HFF-Myc (cell line): ENCODE data around the gene ARID4A.

Experiments
- DNase-seq: peaks from one replicate; pipeline ENCODE4 v3.0.0-alpha.2; 2011; ENCODE audit warnings: low read depth; ENCODE audit errors: extremely low read depth
- H3K4me3 ChIP-seq: replicated peaks from 2 replicates; pipeline ENCODE4 v1.5.1; 2011; ENCODE audit warnings: low read depth, mild to moderate bottlenecking, control low read depth, low read length
- TF ChIP-seq, protein P1 (sequence below): IDR thresholded peaks from 2 replicates; pipeline ENCODE4 v1.5.1; 2012; ENCODE audit warnings: mild to moderate bottlenecking, low read depth, low read length, control low read depth; ENCODE audit errors: missing control alignments

ARID4A gene

GRCh38 chr14:58292187-58292586 lies 6.2 kb upstream of the ARID4A start:
- DNase-seq = no peak
- TF ChIP-seq, protein P1, sequence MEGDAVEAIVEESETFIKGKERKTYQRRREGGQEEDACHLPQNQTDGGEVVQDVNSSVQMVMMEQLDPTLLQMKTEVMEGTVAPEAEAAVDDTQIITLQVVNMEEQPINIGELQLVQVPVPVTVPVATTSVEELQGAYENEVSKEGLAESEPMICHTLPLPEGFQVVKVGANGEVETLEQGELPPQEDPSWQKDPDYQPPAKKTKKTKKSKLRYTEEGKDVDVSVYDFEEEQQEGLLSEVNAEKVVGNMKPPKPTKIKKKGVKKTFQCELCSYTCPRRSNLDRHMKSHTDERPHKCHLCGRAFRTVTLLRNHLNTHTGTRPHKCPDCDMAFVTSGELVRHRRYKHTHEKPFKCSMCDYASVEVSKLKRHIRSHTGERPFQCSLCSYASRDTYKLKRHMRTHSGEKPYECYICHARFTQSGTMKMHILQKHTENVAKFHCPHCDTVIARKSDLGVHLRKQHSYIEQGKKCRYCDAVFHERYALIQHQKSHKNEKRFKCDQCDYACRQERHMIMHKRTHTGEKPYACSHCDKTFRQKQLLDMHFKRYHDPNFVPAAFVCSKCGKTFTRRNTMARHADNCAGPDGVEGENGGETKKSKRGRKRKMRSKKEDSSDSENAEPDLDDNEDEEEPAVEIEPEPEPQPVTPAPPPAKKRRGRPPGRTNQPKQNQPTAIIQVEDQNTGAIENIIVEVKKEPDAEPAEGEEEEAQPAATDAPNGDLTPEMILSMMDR = no peak
- H3K4me3 ChIP-seq = no peak overlapping the region

DNA sequence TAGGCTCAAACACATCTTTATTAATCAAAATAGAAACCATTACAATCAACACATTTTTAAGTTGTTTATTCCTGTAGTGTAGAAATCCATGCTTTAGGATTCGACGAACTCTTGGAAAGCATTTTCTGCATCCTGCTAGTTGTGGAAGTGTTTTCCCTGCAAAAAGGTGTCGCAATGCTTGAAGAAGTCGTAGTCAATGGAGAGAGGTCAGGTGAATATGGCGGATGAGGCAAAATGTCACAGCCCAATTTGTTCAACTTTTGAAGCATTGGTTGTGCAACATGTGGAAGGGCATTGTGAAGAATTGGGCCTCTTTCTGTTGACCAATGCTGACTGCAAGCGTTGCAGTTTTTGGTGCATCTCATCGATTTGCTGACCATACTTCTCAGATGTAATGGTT lies 4.2 kb upstream of the ARID4A start:
- TF ChIP-seq, protein P1 = no peak
- DNase-seq = no peak
- H3K4me3 ChIP-seq = no peak overlapping the region

DNA sequence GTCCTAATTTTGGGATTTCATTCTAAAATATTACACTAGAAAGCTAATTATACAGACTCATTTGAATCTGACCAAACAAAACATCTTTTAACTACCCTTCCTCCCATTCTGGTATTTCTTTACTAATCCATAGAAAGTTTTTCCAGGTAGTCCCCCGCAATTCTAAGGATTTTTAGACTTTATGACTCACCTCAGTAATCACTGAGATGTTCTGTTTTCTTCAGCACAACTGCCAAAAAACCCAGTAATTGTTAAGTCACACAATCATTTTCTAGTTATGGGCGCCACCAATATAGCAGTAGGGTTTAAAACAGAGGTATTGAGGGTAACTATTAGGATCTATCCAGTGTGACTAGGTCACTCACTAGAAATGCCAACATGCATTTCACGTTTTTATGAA lies 1.6 kb upstream of the ARID4A start:
- no peak for DNase-seq
- peak overlapping the region; percentile 91 for H3K4me3 ChIP-seq
- TF ChIP-seq, protein P1 = no peak

DNA sequence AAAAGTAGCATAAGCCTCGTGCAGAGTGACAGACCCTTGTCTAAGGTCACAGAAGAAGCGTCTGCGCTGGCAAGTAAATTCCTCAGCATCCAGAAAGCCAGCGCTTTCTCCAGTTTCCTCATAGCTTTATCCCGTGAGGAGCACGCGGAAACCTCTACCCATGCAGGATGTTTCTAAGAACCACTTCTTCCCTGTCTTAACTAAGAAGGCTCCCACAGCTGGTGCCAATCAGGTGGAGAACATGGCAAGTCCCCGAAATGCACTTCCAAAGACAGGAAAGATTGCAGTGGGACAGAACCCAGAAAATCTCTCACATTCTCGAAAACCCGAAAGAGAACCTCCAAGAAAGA lies 968 bp upstream of the ARID4A start:
- no peak for DNase-seq
- TF ChIP-seq, protein P1 = no peak
- H3K4me3 ChIP-seq = peak overlapping the region; percentile 91

DNA sequence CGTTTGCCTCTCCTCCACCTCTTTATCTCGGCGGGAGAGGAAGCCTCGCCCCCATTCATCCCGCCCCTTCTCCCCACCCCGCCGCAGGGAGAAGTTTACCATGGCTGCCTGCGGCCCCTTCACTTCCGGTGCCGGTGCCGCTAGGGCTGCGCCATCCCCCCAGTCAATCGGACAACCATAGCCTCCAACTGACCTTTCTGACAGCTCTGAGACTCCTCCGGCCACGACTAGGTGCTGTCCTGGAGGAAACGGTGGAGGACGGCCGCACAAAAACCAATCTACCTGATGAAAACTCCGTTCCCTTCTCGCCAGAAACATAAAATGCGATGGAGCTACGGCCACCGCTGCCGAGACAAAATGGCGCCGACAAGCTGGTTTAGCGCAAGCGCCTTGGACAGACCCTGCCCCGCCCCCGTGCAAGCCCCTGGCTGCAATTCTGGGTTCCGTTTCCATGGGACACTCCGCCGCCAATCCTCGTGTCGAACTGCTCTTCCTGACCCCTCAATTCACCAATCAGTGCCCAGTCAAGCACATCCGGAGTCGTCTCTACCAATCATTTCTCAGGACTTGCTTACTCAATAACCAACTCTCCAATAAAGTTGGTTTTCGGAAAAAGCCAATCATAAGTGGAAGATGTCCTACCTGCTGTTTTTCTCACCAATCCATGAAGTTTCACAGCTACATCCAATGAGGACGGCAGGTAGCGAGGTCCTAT lies 436 bp upstream of the ARID4A start:
- DNase-seq = peak; percentile 100
- TF ChIP-seq, protein P1 = no peak
- peak overlapping the region; percentile 91 for H3K4me3 ChIP-seq

DNA sequence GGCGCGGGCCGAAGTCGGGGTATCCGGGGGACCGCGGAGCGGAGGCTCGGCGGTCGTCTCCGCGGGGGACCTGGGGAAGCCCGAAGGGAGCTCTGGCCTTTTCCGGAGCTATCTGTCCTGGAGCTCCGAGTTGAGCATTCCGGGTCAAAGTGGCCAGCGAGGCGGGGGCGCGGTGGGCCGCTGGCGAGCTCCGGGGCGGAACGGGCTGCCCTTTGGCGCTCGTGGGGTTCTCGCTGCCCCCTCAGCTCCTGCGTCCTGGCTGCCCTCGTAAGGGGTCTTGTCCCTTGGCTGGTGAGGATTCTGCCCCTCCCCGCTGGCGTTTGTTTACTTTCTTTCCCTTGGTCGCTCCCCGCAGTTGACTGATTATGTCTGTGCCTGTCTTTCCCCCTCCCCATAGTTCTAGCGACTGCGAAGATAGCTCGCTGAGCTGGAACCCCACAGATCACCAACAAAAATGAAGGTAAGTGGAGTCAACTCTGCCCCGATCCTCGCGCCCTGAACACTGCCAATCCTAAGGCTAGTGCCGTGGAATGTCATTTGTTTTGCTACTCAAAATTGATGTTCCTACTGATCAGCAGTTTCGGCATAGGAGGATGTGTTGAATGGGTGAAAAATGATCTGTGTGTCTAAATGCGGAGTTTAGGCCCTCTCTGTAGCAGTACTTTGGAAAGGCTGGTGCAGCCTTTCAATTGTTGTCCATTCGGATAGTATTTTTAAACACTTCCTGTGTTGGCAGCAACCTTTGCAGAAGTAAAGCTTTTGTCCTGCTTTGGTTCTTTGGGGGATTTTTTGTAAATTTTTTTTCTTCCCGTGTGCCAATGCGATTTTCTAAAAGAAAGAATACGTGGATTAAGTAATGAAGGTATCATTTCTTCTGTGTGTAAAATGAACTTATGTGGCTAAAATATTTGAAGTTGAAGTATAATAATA lies 1.3 kb downstream of the ARID4A start:
- no peak for DNase-seq
- TF ChIP-seq, protein P1 = no peak
- H3K4me3 ChIP-seq = peak overlapping the region; percentile 91
